HCT116 (cell line): ENCODE measurements around the gene GRIK4. TPM values are rescaled to one million over a fixed set of nuclear protein-coding genes. Genes with fewer than 3 reads are reported as not detected.

Source experiments
- ATAC-seq: fragments of 200-7000 bp; cut with Tn5 transposase; 2 replicates; pipeline ENCODE4 v1.9.1; 2020; ENCODE audit warnings: mild to moderate bottlenecking, moderate library complexity
- BruUV-seq: library from RNA; stranded (reverse); fragments of 400-500 nt; replicated peaks from 2 replicates; lab custom pipeline; 2021; lab: Mats Ljungman, UMichigan
- CTCF ChIA-PET: fragments of 300-600 bp; sonication (Branson Sonifier 250); formaldehyde crosslinking; loops from one replicate; lab custom pipeline; 2021; ENCODE audit warnings: antibody characterized with exemption; lab: Charles Lee
- POLR2A ChIA-PET: fragments of 300-600, 350-600 bp; sonication (Branson Sonifier 250); formaldehyde crosslinking; loops from one replicate; lab custom pipeline; 2021; ENCODE audit warnings: antibody characterized with exemption; lab: Charles Lee
- RAD21 ChIA-PET, 2 experiments: fragments of 300-600 bp; sonication (Branson Sonifier 250); formaldehyde crosslinking; loops; one replicate each; lab custom pipeline; 2023; ENCODE audit warnings: low total read pairs in 2 of 2; ENCODE audit not compliant: uncharacterized antibody in 2 of 2, unreplicated experiment in 2 of 2, low non-redundant PET in 1 of 2; lab: Charles Lee
- DNase-seq: peaks from one replicate; pipeline ENCODE4 v3.0.0-alpha.2; 2010; ENCODE audit warnings: low read depth, low spot score
- H2AFZ ChIP-seq: fragments of 200-600 bp; shearing (Covaris generic), sonication (generic); 2 replicates; pipeline ENCODE4 v1.6.1; 2017; ENCODE audit warnings: low read depth, mixed run types, mixed read lengths, antibody characterized with exemption, low read length; ENCODE audit not compliant: poor library complexity, severe bottlenecking
- H3K27ac ChIP-seq: 2 replicates; pipeline ENCODE4 v1.5.1; 2012; ENCODE audit warnings: low read depth, low read length
- H3K27me3 ChIP-seq: fragments of 200-600 bp; sonication (generic); 2 replicates; pipeline ENCODE4 v1.6.1; 2016; ENCODE audit warnings: mixed run types, low read length, mixed read lengths; ENCODE audit not compliant: insufficient read depth
- H3K36me3 ChIP-seq, 2 experiments: fragments of 200-500 bp in 1 of 2; fragments of 200-600 bp in 1 of 2; sonication (Bioruptor generic) in 1 of 2; sonication (generic) in 1 of 2; 2 replicates each; pipeline versions ENCODE4 v1.5.1 to v1.6.1; 2014 to 2016; ENCODE audit warnings: low read length in 2 of 2, inconsistent platforms in 1 of 2, mixed read lengths in 1 of 2, mixed run types in 1 of 2; ENCODE audit not compliant: insufficient read depth in 2 of 2, control insufficient read depth in 1 of 2
- H3K4me1 ChIP-seq, 2 experiments: fragments of 200-600 bp in 1 of 2; sonication (generic) in 1 of 2; 2 replicates each; pipeline versions ENCODE4 v1.5.1 to v1.6.1; 2012 to 2017; ENCODE audit warnings: low read length in 2 of 2, inconsistent platforms in 1 of 2, mild to moderate bottlenecking in 1 of 2, mixed read lengths in 1 of 2, mixed run types in 1 of 2, moderate library complexity in 1 of 2; ENCODE audit not compliant: insufficient read depth in 2 of 2, control insufficient read depth in 1 of 2
- H3K4me2 ChIP-seq: fragments of 200-600 bp; sonication (generic); 2 replicates; pipeline ENCODE4 v1.6.1; 2017; ENCODE audit warnings: mixed run types, low read length, mixed read lengths
- H3K4me3 ChIP-seq, 2 experiments: fragments of 200-600 bp in 1 of 2; sonication (generic) in 1 of 2; replicated peaks in 1 of 2; 2 replicates each; pipeline ENCODE4 v1.5.1; 2011 to 2016; ENCODE audit warnings: low read length in 2 of 2, control low read depth in 1 of 2, low read depth in 1 of 2, mild to moderate bottlenecking in 1 of 2, mixed read lengths in 1 of 2, mixed run types in 1 of 2
- H3K79me2 ChIP-seq: fragments of 200-600 bp; sonication (generic); 2 replicates; pipeline ENCODE4 v1.6.1; 2017; ENCODE audit warnings: mild to moderate bottlenecking, mixed run types, low read length, moderate library complexity, mixed read lengths; ENCODE audit not compliant: insufficient read depth
- H3K9ac ChIP-seq: fragments of 200-600 bp; sonication (generic); 2 replicates; pipeline ENCODE4 v1.6.1; 2016; ENCODE audit warnings: low read length, mixed read lengths
- H3K9me2 ChIP-seq: fragments of 200-600 bp; sonication (generic), shearing (Covaris generic); 2 replicates; pipeline ENCODE4 v1.6.1; 2017; ENCODE audit warnings: mixed run types, mild to moderate bottlenecking, moderate library complexity; ENCODE audit not compliant: insufficient read depth
- H3K9me3 ChIP-seq, 2 experiments: fragments of 200-500 bp in 1 of 2; fragments of 200-600 bp in 1 of 2; sonication (Bioruptor generic) in 1 of 2; sonication (generic) in 1 of 2; 2 replicates each; pipeline ENCODE4 v1.6.1; 2014 to 2017; ENCODE audit warnings: low read length in 2 of 2, mixed read lengths in 2 of 2, inconsistent platforms in 1 of 2, low read depth in 1 of 2, mild to moderate bottlenecking in 1 of 2, mixed run types in 1 of 2, moderate library complexity in 1 of 2; ENCODE audit not compliant: control insufficient read depth in 1 of 2, insufficient read depth in 1 of 2
- H4K20me1 ChIP-seq: fragments of 200-600 bp; sonication (generic), shearing (Covaris generic); 2 replicates; pipeline ENCODE4 v1.6.1; 2017; ENCODE audit warnings: mixed run types, mild to moderate bottlenecking, moderate library complexity; ENCODE audit not compliant: insufficient read depth
- CBX3 ChIP-seq: IDR thresholded peaks from 2 replicates; pipeline ENCODE4 v1.6.1; 2012; ENCODE audit warnings: low read depth
- CTCF ChIP-seq, 3 experiments: fragments of 200-600 bp in 1 of 3; sonication (generic) in 1 of 3; IDR thresholded peaks in 2 of 3; conservative IDR thresholded peaks in 1 of 3; 2 replicates each; pipeline ENCODE4 v1.5.1; 2012 to 2017; ENCODE audit warnings: low read depth in 2 of 3, low read length in 2 of 3, antibody characterized with exemption in 1 of 3, borderline replicate concordance in 1 of 3, control low read depth in 1 of 3, mild to moderate bottlenecking in 1 of 3, mixed read lengths in 1 of 3, mixed run types in 1 of 3, moderate library complexity in 1 of 3; ENCODE audit not compliant: insufficient read depth in 1 of 3
- EGR1 ChIP-seq: IDR thresholded peaks from 2 replicates; pipeline ENCODE4 v1.6.1; 2012; ENCODE audit warnings: low read depth
- ELF1 ChIP-seq: IDR thresholded peaks from 2 replicates; pipeline ENCODE4 v1.6.1; 2012; ENCODE audit warnings: low read depth, borderline replicate concordance
- EZH2phosphoT487 ChIP-seq: fragments of 200-600 bp; IDR thresholded peaks from 2 replicates; pipeline ENCODE4 v1.6.1; 2018; ENCODE audit warnings: antibody characterized with exemption, borderline replicate concordance
- JUND ChIP-seq: IDR thresholded peaks from 2 replicates; pipeline ENCODE4 v1.6.1; 2012
- POLR2A ChIP-seq: IDR thresholded peaks from 2 replicates; pipeline ENCODE4 v1.7.0; 2011; ENCODE audit warnings: borderline replicate concordance; ENCODE audit not compliant: insufficient read depth, insufficient read length; ENCODE audit errors: extremely low read depth
- RAD21 ChIP-seq: IDR thresholded peaks from 2 replicates; pipeline ENCODE4 v1.6.1; 2012; ENCODE audit warnings: low read depth, mild to moderate bottlenecking
- REST ChIP-seq: IDR thresholded peaks from 2 replicates; pipeline ENCODE4 v1.6.1; 2012; ENCODE audit warnings: low read depth
- SIN3A ChIP-seq: IDR thresholded peaks from 2 replicates; pipeline ENCODE4 v1.6.1; 2012; ENCODE audit warnings: low read depth
- SP1 ChIP-seq: IDR thresholded peaks from 2 replicates; pipeline ENCODE4 v1.6.1; 2012; ENCODE audit warnings: low read depth
- SRF ChIP-seq: IDR thresholded peaks from 2 replicates; pipeline ENCODE4 v1.6.1; 2012; ENCODE audit warnings: low read depth
- TCF7L2 ChIP-seq: IDR thresholded peaks from 2 replicates; pipeline ENCODE4 v1.7.0; 2011; ENCODE audit warnings: borderline replicate concordance, inconsistent platforms; ENCODE audit not compliant: insufficient read depth, insufficient read length; ENCODE audit errors: extremely low read depth
- YY1 ChIP-seq: IDR thresholded peaks from 2 replicates; pipeline ENCODE4 v1.6.1; 2011; ENCODE audit warnings: low read length, low read depth, moderate library complexity, mild to moderate bottlenecking; ENCODE audit not compliant: insufficient replicate concordance; ENCODE audit errors: extremely low read depth
- ZBTB33 ChIP-seq: IDR thresholded peaks from 2 replicates; pipeline ENCODE4 v1.6.1; 2011; ENCODE audit warnings: mild to moderate bottlenecking, low read length, moderate library complexity; ENCODE audit not compliant: insufficient replicate concordance; ENCODE audit errors: extremely low read depth
- ZNF274 ChIP-seq: fragments of 200-500 bp; sonication (Bioruptor generic); IDR thresholded peaks from 2 replicates; pipeline ENCODE4 v1.6.1; 2014; ENCODE audit warnings: mild to moderate bottlenecking, low read depth, low read length, inconsistent platforms
- intact Hi-C: fragments of 100-400 bp; cut with micrococcal nuclease; formaldehyde crosslinking; loops from 2 replicates; pipeline ENCODE4 v1.10.0; 2022
- total RNA-seq: library from RNA; stranded (reverse); gene quantifications from one replicate; pipeline ENCODE4 v1.2.1, GENCODE V29; 2021; ENCODE audit not compliant: unreplicated experiment
- TF ChIP-seq, protein P1 (sequence below): IDR thresholded peaks from 2 replicates; pipeline ENCODE4 v1.6.1; 2012
- TF ChIP-seq, protein P2 (sequence below): IDR thresholded peaks from 2 replicates; pipeline ENCODE4 v1.6.1; 2012

GRIK4 gene
- total RNA-seq, 1 experiment from 2014 or later, result 0.52 TPM

GRCh38 chr11:120985718-120986569 lies 474.4 kb downstream of the GRIK4 start:
- H2AFZ ChIP-seq, result no peak overlapping the region
- H3K4me2 ChIP-seq, result no peak overlapping the region
- H3K9me3 ChIP-seq, result no peaks in the 10 kb centered on the region
- H3K4me1 ChIP-seq, result no peaks in the 10 kb centered on the region
- H3K9me2 ChIP-seq, result no peaks in the 10 kb centered on the region
- ATAC-seq, result no peak
- POLR2A ChIA-PET, result no interaction called here
- TF ChIP-seq SRF (no peak), ELF1 (no peak), TCF7L2 (no peak), RAD21 (no peak), POLR2A (no peak), REST (no peak), ZNF274 (no peak), ZBTB33 (no peak), SIN3A (no peak), SP1 (no peak), JUND (no peak), EGR1 (no peak), CBX3 (no peak), EZH2phosphoT487 (no peak), YY1 (no peak), CTCF (IDR thresholded peaks at IDR 0.05 in 2 of 3, conservative IDR thresholded peaks at IDR 0.05 in 1 of 3; ENCODE audit: borderline replicate concordance in 1 of 3, insufficient read depth in 1 of 3, low read depth in 2 of 3, low read length in 2 of 3) (no peak)
- TF ChIP-seq, protein P1, sequence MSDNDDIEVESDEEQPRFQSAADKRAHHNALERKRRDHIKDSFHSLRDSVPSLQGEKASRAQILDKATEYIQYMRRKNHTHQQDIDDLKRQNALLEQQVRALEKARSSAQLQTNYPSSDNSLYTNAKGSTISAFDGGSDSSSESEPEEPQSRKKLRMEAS, result no peak
- TF ChIP-seq, protein P2, sequence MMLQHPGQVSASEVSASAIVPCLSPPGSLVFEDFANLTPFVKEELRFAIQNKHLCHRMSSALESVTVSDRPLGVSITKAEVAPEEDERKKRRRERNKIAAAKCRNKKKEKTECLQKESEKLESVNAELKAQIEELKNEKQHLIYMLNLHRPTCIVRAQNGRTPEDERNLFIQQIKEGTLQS, result no peak
- TF ChIP-seq, all 23 proteins: peak for 0
- no TSS peak for BruUV-seq
- RAD21 ChIA-PET, result no interaction called here
- peaks cover 11% of the 10 kb centered on the region for H3K27me3 ChIP-seq
- no peaks in the 10 kb centered on the region for H3K79me2 ChIP-seq
- CTCF ChIA-PET, result interaction anchor here (1.0 kb wide), 1 partner anchor 12 kb away, joined by 3 read pairs; no protein-coding TSS in a partner anchor
- DNase-seq, result no peak
- H3K9ac ChIP-seq, result no peak overlapping the region
- no peak overlapping the region for H3K27ac ChIP-seq
- H3K36me3 ChIP-seq, result no peaks in the 10 kb centered on the region
- H3K4me3 ChIP-seq, result no peak overlapping the region
- H4K20me1 ChIP-seq, result no peaks in the 10 kb centered on the region
- intact Hi-C loops, result no loop called here
